HTR-8/SVneo (cell line): ENCODE measurements around the gene DAP.
A peak's percentile ranks its signal among the peaks of the same experiment; 100 is the strongest.

Experiments used
- DNase-seq: peaks from one replicate; pipeline ENCODE4 v3.0.0; 2011; ENCODE audit warnings: low spot score, mixed read lengths; ENCODE audit not compliant: insufficient read length
- FAIRE-seq: peaks from 2 replicates; lab custom pipeline; 2011; peaks lifted over from hg19 to GRCh38; lab: Jason Lieb, UNC

Gene DAP

DNA sequence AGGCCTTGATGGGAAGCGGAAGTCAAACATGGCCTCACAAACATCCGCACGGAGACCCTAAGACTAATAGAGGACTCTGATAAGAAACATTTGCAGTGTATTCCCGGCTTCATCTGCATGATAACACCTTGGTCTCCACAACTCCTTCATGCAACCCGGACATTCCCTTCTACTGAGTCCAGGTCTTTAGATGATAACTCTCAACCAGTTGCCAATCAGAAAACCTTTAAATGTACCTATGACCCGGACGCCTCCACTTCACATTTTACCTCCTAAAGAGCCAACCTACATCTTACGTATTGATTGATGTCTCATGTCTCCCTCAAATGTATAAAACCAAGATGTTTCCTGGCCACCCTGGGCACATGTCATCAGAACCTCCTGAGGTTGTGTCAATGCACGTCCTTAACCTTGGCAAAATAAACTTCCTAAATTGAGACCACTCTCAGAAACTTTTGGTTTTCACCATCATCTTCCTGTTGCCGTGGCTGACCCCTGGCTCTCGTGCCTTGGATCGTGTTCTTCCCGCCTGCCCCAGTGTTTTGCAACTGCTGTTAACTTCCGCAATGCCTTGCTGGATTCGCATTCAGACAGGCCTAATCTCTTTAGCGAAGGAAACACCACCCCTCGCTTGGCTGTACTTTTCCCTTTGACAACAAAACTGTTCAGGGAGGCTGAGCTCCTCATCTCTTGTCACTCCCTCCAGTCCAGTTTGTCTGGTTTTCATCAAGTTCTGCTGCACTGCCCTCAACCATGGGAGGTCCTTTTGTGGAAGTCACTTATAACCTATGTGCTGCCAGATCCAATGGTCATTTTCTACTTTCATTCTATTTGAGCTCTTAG lies 1.1 kb upstream of the DAP start:
- DNase-seq (no peak), FAIRE-seq (peak; percentile 4)

GRCh38 chr5:10760921-10761184 lies 181 bp downstream of the DAP start:
- FAIRE-seq (no peak), DNase-seq (no peak)

- DNase-seq (peak; percentile 73), FAIRE-seq (no peak)
These were observed 726 bp downstream of the DAP start for GRCh38 chr5:10760096-10760920.

DNA sequence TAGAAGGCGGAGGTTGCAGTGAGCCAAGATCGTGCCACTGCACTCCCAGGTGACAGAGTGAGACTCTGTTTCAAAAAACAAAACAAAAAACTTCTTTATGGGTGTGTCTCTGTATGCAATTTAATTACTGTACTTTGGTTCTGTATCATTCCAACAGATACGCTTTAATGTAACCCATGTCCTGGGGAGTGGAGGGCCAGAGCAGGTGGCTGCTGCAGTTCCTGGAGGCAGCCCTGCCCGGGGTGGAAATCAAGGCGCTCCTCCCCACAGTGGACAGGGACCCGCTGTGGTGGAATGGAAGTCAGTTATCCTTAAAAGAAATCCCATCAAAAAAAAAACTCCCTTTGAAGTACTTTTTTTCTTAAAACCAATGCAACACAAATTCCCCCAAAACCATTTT lies 1.9 kb downstream of the DAP start:
- DNase-seq (no peak), FAIRE-seq (no peak)

DNA sequence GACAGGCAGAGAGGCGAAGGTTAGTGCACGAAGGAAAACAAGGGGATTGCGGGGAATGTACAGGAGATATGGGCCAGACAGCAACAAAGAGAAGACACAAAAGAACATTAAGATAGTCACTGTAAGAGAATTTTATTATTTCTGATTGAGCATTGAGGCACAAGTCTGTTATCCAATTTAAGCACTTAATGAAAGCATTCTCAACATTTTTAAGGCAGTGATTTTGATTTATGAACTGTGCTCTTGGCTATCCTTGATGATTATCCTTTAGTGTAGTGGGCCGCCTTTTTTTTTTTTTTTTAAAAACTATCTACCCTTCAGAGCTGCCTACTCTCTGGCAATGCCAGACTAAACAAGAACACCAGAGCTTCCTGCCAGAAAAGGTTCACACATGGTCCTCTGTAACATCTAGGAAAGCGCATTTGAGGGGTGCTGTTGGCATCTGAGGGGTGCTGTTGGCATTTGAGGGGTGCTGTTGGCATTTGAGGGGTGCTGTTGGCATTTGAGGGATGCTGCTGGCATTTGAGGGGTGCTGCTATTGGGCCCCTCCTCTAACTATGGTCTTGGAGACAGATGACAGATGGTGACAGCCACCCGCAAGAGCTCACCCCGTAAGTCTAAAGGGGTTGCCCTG lies 3.0 kb downstream of the DAP start:
- no peak for DNase-seq
- no peak for FAIRE-seq

- FAIRE-seq = no peak
- DNase-seq = no peak
These were observed 4.0 kb downstream of the DAP start for GRCh38 chr5:10757043-10757442.

DNA sequence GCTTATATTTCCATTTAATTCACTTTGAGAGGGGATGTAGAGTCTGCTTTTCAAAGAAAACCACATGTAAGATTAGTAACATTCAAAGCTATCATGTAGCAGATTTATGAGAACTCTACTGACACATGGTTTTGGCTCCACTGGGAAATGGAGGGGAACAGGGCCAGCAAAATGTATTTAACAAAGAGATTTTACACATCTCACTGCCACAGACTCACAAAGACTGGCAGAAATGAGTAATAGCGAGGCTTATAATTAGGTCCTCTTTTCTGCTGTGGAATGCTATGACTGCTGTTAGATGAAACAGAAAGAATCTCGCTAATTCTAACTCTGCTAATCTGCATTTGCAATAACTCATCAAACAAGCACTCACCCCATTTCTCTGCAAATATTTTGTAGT lies 4.5 kb downstream of the DAP start:
- DNase-seq = no peak
- no peak for FAIRE-seq

DNA sequence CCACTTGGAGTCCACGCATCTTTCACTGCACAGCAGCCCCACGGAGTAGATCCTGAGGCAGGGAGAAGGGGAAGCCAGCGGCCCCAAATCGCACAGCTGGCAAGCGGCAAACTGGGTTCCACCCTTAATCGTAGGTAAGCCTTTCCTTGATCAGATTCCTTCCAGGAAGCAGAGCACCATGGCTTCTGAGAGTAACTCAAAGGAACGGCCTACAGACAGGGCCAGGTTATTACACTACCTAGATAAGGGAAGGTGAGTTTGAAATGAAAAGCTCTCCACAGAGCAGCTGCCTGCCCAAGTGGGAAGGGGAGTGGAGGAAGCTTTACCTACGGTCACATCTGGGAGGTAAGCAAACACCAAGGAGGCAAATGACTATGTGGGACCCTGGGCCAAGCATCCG lies 7.9 kb downstream of the DAP start:
- FAIRE-seq = no peak
- no peak for DNase-seq

- FAIRE-seq = peak; percentile 28
These were observed 8.6 kb downstream of the DAP start for GRCh38 chr5:10752451-10752850.

GRCh38 chr5:10750909-10751308 lies 10.1 kb downstream of the DAP start:
- no peak for FAIRE-seq
- no peak for DNase-seq

More at GRCh38 chr5:10752451-10752850, 8.6 kb downstream of the DAP start:
- DNase-seq = no peak

DNA sequence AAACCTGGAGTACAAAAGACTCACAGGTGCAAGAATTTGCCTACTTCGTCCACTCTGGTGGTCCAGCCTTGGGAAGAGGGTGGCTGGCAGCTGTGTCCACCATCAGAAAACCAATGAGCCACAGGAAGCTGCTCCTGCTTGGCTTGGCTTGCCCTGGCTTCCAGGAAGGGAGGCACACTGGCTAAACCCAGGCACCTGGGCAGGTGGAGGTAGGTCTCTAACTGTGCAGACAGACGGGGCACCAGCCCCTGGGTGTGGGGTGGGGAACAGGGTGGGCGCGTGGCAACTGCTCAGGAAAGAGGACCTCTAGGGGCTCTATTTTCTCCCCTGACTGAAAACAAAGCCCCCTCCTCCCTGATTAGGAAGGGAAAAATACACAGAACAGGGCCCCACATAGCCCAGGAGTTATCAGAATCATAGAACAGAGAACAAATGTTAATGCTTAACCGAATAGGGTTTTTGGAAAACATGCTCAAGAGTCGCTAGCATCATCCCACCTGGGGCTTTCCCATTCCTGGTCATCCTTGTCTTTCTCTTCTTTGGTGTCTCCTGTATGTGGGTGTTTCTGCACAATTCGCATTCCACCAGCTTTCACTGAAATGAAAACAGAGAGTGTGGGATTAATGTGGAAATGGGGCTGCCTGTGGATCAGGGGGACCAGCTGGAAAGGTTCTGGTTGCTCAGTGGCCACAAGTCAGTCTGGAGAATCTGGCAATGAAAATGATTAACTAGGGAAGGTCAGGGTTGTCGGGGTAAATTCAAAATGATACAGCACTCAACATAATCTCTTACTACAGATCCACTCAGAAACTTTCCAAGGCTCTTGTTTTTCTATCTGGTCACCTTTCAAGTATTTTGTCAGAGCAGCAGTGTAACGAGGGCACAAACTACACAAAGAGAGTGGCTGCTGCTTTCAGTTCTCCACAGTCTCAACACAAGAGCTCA lies 13.1 kb downstream of the DAP start:
- no peak for FAIRE-seq

GRCh38 chr5:10746711-10747110 lies 14.3 kb downstream of the DAP start:
- FAIRE-seq (no peak), DNase-seq (no peak)

More for the DNA sequence above, 13.1 kb downstream of the DAP start:
- no peak for DNase-seq

- FAIRE-seq (peak; percentile 4), DNase-seq (no peak)
These were observed 15.9 kb downstream of the DAP start for GRCh38 chr5:10745133-10745532.

DNA sequence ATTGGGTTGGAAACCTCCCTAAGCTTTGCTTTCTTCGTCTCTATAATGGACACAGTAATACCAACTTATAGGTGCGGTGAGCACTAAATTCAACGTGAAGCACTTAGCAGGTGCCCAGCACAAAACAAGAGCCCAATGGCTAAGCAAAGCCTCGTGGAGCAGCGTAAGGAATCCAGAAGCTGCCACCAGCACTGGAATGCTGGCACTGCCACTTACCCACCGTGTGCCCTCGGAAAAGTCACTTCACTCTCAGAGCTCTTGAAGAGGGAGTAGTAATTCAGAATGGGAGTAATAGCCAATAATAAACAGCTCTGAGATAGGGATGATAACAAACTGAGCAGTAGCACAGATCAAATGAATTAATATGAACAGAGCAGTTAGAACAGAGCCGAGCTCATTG lies 16.4 kb downstream of the DAP start:
- FAIRE-seq (no peak), DNase-seq (no peak)

- no peak for DNase-seq
- FAIRE-seq = no peak
These were observed 17.1 kb downstream of the DAP start for GRCh38 chr5:10743951-10744350.

DNA sequence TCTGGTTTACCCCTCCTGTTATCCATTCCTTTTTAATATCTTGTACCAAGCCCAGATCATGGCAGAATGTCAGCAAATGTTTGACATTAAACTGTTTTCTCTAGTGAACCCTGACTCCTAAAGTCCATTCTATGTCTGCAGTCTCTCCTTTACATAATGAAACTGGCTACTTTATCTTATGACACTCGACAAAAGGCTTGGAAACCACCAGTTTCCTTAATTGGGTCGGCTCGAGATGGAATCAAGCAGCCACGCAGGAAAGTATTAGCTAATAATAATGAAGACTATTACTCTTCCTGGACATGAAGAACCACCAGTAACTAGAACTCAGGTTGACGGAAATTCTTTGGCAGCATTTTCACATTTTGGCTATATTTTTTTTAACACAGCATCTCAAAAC lies 17.5 kb downstream of the DAP start:
- DNase-seq (no peak), FAIRE-seq (no peak)

GRCh38 chr5:10741661-10742060 lies 19.4 kb downstream of the DAP start:
- FAIRE-seq = no peak

GRCh38 chr5:10740384-10740783 lies 20.6 kb downstream of the DAP start:
- FAIRE-seq (no peak), DNase-seq (no peak)

More at GRCh38 chr5:10741661-10742060, 19.4 kb downstream of the DAP start:
- DNase-seq = no peak

GRCh38 chr5:10737880-10738279 lies 23.2 kb downstream of the DAP start:
- no peak for FAIRE-seq
- DNase-seq = no peak

- FAIRE-seq (no peak), DNase-seq (no peak)
These were observed 24.2 kb downstream of the DAP start for GRCh38 chr5:10736808-10737207.
